ENCODE data around the gene ST3GAL5.

The ST3GAL5 gene

GRCh38 chr2:85873679-85874078 is 15.1 kb downstream of the ST3GAL5 start:
- TF ChIP-seq, protein P1, sequence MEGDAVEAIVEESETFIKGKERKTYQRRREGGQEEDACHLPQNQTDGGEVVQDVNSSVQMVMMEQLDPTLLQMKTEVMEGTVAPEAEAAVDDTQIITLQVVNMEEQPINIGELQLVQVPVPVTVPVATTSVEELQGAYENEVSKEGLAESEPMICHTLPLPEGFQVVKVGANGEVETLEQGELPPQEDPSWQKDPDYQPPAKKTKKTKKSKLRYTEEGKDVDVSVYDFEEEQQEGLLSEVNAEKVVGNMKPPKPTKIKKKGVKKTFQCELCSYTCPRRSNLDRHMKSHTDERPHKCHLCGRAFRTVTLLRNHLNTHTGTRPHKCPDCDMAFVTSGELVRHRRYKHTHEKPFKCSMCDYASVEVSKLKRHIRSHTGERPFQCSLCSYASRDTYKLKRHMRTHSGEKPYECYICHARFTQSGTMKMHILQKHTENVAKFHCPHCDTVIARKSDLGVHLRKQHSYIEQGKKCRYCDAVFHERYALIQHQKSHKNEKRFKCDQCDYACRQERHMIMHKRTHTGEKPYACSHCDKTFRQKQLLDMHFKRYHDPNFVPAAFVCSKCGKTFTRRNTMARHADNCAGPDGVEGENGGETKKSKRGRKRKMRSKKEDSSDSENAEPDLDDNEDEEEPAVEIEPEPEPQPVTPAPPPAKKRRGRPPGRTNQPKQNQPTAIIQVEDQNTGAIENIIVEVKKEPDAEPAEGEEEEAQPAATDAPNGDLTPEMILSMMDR (conservative IDR thresholded peaks at IDR 0.05) = 0 out of 2 replicates have a peak, but pooled peaks have one; percentile 6
- H3K27ac ChIP-seq = no peak overlapping the region

- TF ChIP-seq, protein P1 (conservative IDR thresholded peaks at IDR 0.05) = no peak
Observed at GRCh38 chr2:85872536-85873161, 16.1 kb downstream of the ST3GAL5 start.

DNA sequence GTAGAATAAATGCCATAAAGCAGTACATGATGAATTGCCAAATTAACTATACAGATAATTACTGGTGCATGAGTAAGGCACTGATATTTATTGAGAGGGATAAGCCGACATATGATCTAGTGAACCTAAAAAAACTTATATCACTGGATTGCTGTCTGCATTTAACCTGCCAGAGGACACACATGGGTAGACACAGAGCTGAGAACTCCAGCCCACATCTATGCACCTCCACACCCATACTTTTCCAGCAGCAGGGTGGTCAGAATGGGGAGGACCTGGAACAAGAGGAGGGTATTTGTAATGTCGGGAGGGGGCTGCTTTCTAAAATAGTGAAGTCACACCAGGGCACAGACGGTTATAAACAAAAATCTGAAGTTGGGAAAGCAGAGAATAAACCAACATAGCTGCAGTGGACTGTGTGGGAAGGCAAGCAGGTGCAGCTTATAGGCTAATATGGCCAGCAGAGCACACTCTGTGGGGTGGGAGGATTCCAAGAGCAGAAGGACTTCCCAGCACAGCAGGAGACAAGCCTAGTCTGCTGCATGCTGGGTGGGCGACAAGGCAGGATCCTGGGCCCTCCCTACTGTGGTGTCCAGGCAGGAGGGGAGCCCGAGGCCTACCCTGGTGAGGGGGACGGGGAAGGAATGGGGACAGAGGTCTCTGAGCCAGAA is 17.2 kb downstream of the ST3GAL5 start:
- no peak overlapping the region for H3K27ac ChIP-seq

More at GRCh38 chr2:85872536-85873161, 16.1 kb downstream of the ST3GAL5 start:
- H3K27ac ChIP-seq = no peak overlapping the region

GRCh38 chr2:85868822-85869221 is 20.0 kb downstream of the ST3GAL5 start:
- H3K27ac ChIP-seq = no peak overlapping the region
- TF ChIP-seq, protein P1 (conservative IDR thresholded peaks at IDR 0.05) = no peak

More for the DNA sequence above, 17.2 kb downstream of the ST3GAL5 start:
- TF ChIP-seq, protein P1 (conservative IDR thresholded peaks at IDR 0.05) = no peak

GRCh38 chr2:85867556-85868292 is 21.1 kb downstream of the ST3GAL5 start:
- TF ChIP-seq, protein P1 (conservative IDR thresholded peaks at IDR 0.05) = no peak
- no peak overlapping the region for H3K27ac ChIP-seq

DNA sequence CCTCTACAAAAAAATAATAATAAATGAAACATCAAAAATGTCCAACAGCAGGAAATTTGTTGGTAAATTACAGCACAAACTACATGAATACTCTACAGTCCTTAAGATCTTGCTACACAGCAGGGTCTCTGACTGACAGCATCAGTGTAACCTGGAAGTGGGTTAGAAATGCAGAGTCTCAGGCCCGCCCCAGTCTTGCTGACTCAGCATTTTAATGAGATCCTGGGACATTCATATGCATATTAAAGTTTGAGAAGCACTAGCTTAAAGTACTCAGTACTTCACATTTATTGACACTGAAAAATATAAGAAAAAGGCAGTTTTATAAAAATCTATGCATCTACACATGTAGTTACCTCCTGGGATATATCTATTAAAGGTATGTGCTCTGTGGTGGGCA is 21.7 kb downstream of the ST3GAL5 start:
- H3K27ac ChIP-seq = no peak overlapping the region
- TF ChIP-seq, protein P1 (conservative IDR thresholded peaks at IDR 0.05) = no peak

DNA sequence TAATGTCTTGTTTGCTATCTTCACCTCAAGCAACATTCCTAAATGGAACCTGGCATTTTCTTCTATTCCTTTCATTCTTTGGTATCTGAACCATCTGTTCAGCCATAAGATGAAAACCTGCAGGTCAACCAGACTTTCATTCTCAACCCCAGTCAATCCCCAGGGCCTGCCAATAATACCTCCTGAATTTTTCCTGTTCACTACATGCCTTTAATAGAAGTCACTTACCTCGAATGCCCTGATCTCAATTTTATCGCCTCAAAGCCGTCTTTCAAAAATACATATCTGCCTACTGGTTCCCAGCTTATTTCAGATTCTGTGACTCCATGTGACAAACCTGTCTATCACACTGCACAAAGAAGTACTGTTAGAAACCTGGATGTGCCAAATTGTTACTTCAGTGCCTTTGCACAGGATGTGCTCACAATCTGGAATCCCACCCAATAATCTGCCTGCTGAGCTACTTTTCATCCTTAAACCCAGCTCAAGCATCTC is 22.6 kb downstream of the ST3GAL5 start:
- H3K27ac ChIP-seq = no peak overlapping the region
- TF ChIP-seq, protein P1 (conservative IDR thresholded peaks at IDR 0.05) = no peak

Data from VCaP (cell line).